Subcutaneous adipose tissue (tissue), 4 donors: ENCODE data around the gene EEF1AKMT2. TPM values are rescaled to one million over a fixed set of nuclear protein-coding genes. Genes with fewer than 3 reads are reported as not detected.

Experiments used
- CTCF ChIP-seq: fragments of 450-650 bp; IDR thresholded peaks from one replicate; pipeline ENCODE4 v1.5.1; 2016; ENCODE audit warnings: low read depth, mild to moderate bottlenecking, control low read depth, antibody characterized with exemption, moderate library complexity
- total RNA-seq, 4 donors: library from RNA; depleted of rRNA; stranded (reverse); fragments of >200 nt; gene quantifications; one replicate each; pipeline ENCODE4 v1.1.0, GENCODE V29; 2016

The EEF1AKMT2 gene
- total RNA-seq, 4 donors from 2014 or later: 11.3 to 28.4 (median 17.8) TPM

- TF ChIP-seq CTCF: no peak
These were observed 67.2 kb downstream of the EEF1AKMT2 start for GRCh38 chr10:124724279-124725027.

GRCh38 chr10:124723826-124724225 is 67.9 kb downstream of the EEF1AKMT2 start:
- TF ChIP-seq CTCF: no peak

- no peak for TF ChIP-seq CTCF
These were observed 68.6 kb downstream of the EEF1AKMT2 start for GRCh38 chr10:124722798-124723783.

GRCh38 chr10:124721330-124722045 is 70.2 kb downstream of the EEF1AKMT2 start:
- TF ChIP-seq CTCF: no peak

GRCh38 chr10:124719213-124719851 is 72.4 kb downstream of the EEF1AKMT2 start:
- no peak for TF ChIP-seq CTCF

- TF ChIP-seq CTCF: no peak
These were observed 73.6 kb downstream of the EEF1AKMT2 start for GRCh38 chr10:124717911-124718741.
